Smooth muscle cell (in vitro differentiated cells): Measurements from ENCODE around the gene PLEKHA1. TPM values are rescaled to one million over a fixed set of nuclear protein-coding genes. Genes with fewer than 3 reads are reported as not detected.

Experiments
- DNase-seq: peaks from one replicate; lab custom pipeline; 2025; ENCODE audit not compliant: unreplicated experiment; lab: John Stamatoyannopoulos, UW
- H2AFZ ChIP-seq: fragments of 200-600 bp; sonication (generic); 2 replicates; pipeline ENCODE4 v1.6.0; 2016; ENCODE audit warnings: antibody characterized with exemption, low read depth, mild to moderate bottlenecking
- H3F3A ChIP-seq: fragments of 200-600 bp; sonication (generic); 2 replicates; pipeline ENCODE4 v1.6.0; 2017; ENCODE audit warnings: antibody characterized with exemption, low read depth
- H3K27ac ChIP-seq: fragments of 200-600 bp; sonication (generic); 2 replicates; pipeline ENCODE4 v1.5.1; 2016; ENCODE audit warnings: low read depth, mild to moderate bottlenecking
- H3K27me3 ChIP-seq: fragments of 200-600 bp; sonication (generic); 2 replicates; pipeline ENCODE4 v1.6.1; 2016; ENCODE audit warnings: low read depth, mild to moderate bottlenecking
- H3K36me3 ChIP-seq: fragments of 200-600 bp; sonication (generic); 2 replicates; pipeline ENCODE4 v1.5.1; 2016; ENCODE audit warnings: low read depth
- H3K4me1 ChIP-seq: fragments of 200-600 bp; sonication (generic); 2 replicates; pipeline ENCODE4 v1.5.1; 2016; ENCODE audit warnings: low read depth
- H3K4me2 ChIP-seq: fragments of 200-600 bp; sonication (generic); 2 replicates; pipeline ENCODE4 v1.6.0; 2016; ENCODE audit warnings: mild to moderate bottlenecking
- H3K4me3 ChIP-seq: fragments of 200-600 bp; sonication (generic); 2 replicates; pipeline ENCODE4 v1.5.1; 2016; ENCODE audit warnings: mild to moderate bottlenecking
- H3K79me2 ChIP-seq: fragments of 200-600 bp; sonication (generic); 2 replicates; pipeline ENCODE4 v1.6.0; 2016; ENCODE audit warnings: low read depth, mild to moderate bottlenecking
- H3K9ac ChIP-seq: fragments of 200-600 bp; sonication (generic); 2 replicates; pipeline ENCODE4 v1.6.0; 2016; ENCODE audit warnings: low read depth
- H3K9me3 ChIP-seq: fragments of 200-600 bp; sonication (generic); replicated peaks from 2 replicates; pipeline ENCODE4 v1.5.1; 2016; ENCODE audit warnings: low read depth
- H4K20me1 ChIP-seq: fragments of 200-600 bp; sonication (generic); 2 replicates; pipeline ENCODE4 v1.6.0; 2016; ENCODE audit warnings: low read depth
- CTCF ChIP-seq: fragments of 200-600 bp; sonication (generic); IDR thresholded peaks from 2 replicates; pipeline ENCODE4 v1.5.1; 2017; ENCODE audit warnings: borderline replicate concordance, mild to moderate bottlenecking, antibody characterized with exemption; ENCODE audit not compliant: insufficient read depth, poor library complexity, severe bottlenecking
- WGBS: methylation state at CpG from one replicate; pipeline ENCODE4 v1.1.7; 2016; ENCODE audit warnings: low lambda C conversion rate; 5-methylcytosine and 5-hydroxymethylcytosine counted together
- polyA plus RNA-seq: library from polyadenylated mRNA; unstranded; fragments of >200 nt; fragmentation: Nextera tagmentation; extraction: Ambion mirVana; gene quantifications from 2 replicates; pipeline ENCODE4 v1.2.1, GENCODE V29; 2016
- total RNA-seq: library from RNA; depleted of rRNA; stranded (reverse); fragments of >200 nt; gene quantifications from 2 replicates; pipeline ENCODE4 v1.2.3, GENCODE V29; 2014

The PLEKHA1 gene
- total and polyA plus RNA-seq, 2 experiments from 2014 or later: 22.7 to 24.6 TPM

- H2AFZ ChIP-seq: no peak overlapping the region
- no peak overlapping the region for H3K4me2 ChIP-seq
- DNase-seq: no peak
Observed at GRCh38 chr10:122331100-122331499, 43.4 kb upstream of the PLEKHA1 start.

GRCh38 chr10:122331615-122332446, 42.7 kb upstream of the PLEKHA1 start:
- no peak overlapping the region for H2AFZ ChIP-seq

More at GRCh38 chr10:122331100-122331499, 43.4 kb upstream of the PLEKHA1 start:
- no peaks in the 10 kb centered on the region for H3K9me3 ChIP-seq
- no peaks in the 10 kb centered on the region for H3F3A ChIP-seq
- no peak overlapping the region for H3K9ac ChIP-seq
- no peak overlapping the region for H3K27ac ChIP-seq
- no peaks in the 10 kb centered on the region for H3K27me3 ChIP-seq
- H3K4me3 ChIP-seq: no peak overlapping the region
- H3K36me3 ChIP-seq: no peaks in the 10 kb centered on the region
- TF ChIP-seq CTCF: no peak
- no peaks in the 10 kb centered on the region for H3K4me1 ChIP-seq
- WGBS: 92% methylated on average over 7 of the region's 7 CpGs
- no peaks in the 10 kb centered on the region for H4K20me1 ChIP-seq
- H3K79me2 ChIP-seq: no peaks in the 10 kb centered on the region

GRCh38 chr10:122333037-122333436, 41.5 kb upstream of the PLEKHA1 start:
- no peaks in the 10 kb centered on the region for H3K36me3 ChIP-seq
- no peak overlapping the region for H3K4me2 ChIP-seq
- H3K4me1 ChIP-seq: no peaks in the 10 kb centered on the region
- H4K20me1 ChIP-seq: no peaks in the 10 kb centered on the region
- WGBS: 78% methylated on average over 4 of the region's 4 CpGs
- no peaks in the 10 kb centered on the region for H3K27me3 ChIP-seq
- no peak overlapping the region for H3K27ac ChIP-seq
- no peak for DNase-seq
- no peaks in the 10 kb centered on the region for H3K79me2 ChIP-seq
- no peak overlapping the region for H3K9ac ChIP-seq
- TF ChIP-seq CTCF: no peak
- H3F3A ChIP-seq: no peaks in the 10 kb centered on the region
- H2AFZ ChIP-seq: no peak overlapping the region
- H3K9me3 ChIP-seq: no peaks in the 10 kb centered on the region
- no peak overlapping the region for H3K4me3 ChIP-seq

More at GRCh38 chr10:122331615-122332446, 42.7 kb upstream of the PLEKHA1 start:
- H3F3A ChIP-seq: no peaks in the 10 kb centered on the region
- WGBS: 85% methylated on average over 16 of the region's 16 CpGs
- TF ChIP-seq CTCF: no peak
- H3K4me1 ChIP-seq: no peaks in the 10 kb centered on the region
- no peak for DNase-seq
- H3K27me3 ChIP-seq: no peaks in the 10 kb centered on the region
- no peaks in the 10 kb centered on the region for H4K20me1 ChIP-seq
- no peaks in the 10 kb centered on the region for H3K36me3 ChIP-seq
- no peak overlapping the region for H3K9ac ChIP-seq
- H3K27ac ChIP-seq: no peak overlapping the region
- H3K9me3 ChIP-seq: no peaks in the 10 kb centered on the region
- H3K4me2 ChIP-seq: no peak overlapping the region
- H3K4me3 ChIP-seq: no peak overlapping the region
- H3K79me2 ChIP-seq: no peaks in the 10 kb centered on the region
